CD4-positive, alpha-beta T cell treated with Interleukin-21 for 1 hour (primary cell): ENCODE data around the gene ZBTB48.
A peak's percentile ranks its signal among the peaks of the same experiment; 100 is the strongest.

Experiments
- DNase-seq: peaks from one replicate; pipeline ENCODE4 v3.0.0-alpha.2; 2020

ZBTB48 gene

DNA sequence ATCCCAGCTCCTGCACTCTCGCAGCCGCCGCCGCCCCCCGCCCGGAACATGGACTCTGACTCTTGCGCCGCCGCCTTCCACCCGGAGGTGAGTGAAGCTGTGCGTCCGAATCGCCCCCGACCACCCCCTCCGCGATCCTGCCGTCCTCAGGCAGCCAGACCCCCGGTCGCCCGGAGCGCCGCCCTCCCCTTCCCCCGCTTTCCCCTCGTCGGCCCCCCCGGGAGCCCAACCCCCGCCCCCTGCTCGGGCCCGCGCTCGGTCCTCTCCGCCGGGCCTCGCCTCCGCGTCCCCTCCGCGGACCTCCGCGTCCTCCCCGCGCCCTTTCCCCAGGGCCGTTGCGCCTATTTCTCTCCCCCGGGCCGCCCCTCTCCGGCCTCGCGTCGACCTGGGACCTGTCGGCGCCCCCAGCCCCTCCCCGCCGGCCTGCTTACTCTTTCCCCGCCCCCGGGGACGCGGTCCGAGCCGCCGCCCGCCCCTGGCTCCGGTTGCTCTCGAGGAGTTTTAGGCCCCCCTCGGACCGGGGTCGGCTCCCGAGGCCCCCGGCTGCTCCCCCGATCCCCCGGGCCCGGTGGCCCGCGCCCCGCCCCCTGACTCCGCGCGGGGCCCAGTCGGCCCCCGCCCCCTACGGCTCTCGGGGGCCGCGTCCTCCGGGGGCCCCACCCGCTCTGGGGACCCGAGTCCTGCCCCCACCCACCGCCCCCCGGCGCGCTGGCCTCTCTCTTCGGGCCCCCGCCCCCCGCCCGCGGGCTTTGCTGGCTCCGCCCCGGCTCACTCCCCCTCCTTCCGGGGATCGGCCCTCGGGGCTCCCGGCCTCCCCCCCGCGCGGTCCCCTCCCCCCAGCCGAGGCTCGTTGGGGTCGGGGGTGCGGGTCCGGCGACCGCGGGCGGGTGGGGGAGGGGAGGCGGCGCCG is 34.5 kb downstream of the ZBTB48 start:
- peak; percentile 61 for DNase-seq

DNA sequence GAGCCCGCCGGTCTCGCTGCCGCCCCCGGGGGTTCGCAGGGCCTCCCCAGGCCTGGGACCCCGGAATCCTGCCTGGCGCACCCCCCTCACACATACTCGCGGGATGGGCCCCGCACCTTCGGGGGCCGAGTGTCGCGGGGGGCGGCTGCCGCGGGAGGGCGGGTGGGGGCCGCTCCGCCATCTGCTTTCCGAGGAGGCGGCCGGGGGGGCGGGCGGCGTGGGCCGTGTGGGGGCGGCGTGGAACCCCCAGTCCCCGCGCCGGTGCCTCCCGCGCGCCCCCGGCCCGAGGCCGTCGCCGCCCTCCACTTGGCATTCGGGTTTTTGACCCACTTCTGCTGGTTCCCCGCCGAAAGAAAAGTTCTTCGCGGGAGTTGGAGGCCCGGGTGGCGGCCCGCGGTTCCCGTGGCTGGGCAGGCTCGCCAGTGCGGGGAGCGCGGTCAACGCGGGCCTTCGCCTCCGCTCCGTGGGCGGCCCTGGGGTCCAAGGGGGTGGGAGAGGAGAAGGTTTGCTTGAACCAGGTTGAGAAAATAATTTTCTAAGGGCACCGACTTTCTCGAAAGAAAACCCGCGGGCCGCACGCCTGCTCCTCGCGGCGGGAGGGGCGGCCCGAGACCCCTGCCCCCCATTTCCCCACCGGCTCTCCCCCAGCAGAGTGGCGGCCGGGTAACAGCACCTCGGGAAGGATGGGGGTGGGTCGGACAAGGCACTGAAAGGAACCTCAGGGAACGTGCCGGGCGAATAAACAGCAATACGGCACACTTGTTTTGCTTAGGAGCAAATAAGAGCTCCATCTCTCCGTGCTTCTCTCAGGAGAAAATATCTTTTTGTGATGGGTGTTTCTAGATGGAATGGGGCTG is 35.4 kb downstream of the ZBTB48 start:
- peak; percentile 10 for DNase-seq

GRCh38 chr1:6619045-6619444 is 39.3 kb downstream of the ZBTB48 start:
- DNase-seq = no peak

DNA sequence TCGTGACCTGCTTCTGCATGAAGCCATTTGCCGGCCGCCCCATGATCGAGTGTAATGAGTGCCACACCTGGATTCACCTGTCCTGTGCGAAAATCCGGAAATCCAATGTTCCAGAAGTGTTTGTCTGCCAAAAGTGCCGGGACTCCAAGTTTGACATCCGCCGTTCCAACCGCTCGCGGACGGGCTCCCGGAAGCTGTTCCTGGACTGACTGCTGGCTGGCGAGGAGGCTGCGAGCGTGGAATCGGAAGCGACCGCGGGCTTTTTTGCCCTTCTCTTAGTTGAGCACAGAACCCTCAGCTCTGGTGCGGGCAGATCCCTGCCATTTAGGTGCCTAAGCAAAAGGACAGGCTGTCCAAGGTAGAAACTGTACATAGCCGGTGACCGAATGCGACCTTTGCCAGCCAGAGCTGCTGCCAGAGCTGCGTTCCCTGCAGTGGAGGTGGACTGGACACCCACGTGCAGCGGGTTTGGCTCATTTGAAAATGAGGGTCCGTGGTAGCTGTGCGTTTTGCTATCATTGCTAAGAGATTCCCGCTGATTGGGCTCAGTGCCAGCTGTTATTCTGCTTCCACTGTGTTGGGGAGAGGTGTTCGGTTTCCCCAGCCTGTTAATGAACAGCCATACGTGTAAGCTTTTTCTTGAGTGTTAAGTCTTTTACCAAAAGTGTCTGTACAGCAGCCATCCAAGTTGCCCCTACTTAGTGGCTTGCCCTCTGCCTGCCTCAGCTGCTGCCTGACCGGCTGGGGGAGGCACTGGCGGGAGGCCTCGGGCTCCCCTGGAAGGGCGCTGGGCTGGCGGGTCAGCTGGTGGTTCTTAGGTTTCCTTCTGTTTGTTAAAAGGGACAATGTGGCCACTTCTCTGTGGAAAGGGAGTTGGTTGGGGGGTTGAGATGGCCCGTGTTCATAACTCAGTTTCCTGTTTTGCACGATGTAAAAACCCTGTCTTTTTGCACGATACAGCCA is 41.9 kb downstream of the ZBTB48 start:
- no peak for DNase-seq

GRCh38 chr1:6622396-6623152 is 42.8 kb downstream of the ZBTB48 start:
- no peak for DNase-seq

GRCh38 chr1:6623269-6623965 is 43.6 kb downstream of the ZBTB48 start:
- no peak for DNase-seq

GRCh38 chr1:6624710-6625583 is 45.2 kb downstream of the ZBTB48 start, which contains the start of gene THAP3:
Gene THAP3 (plus strand): TSS chr1:6624868. CDS start chr1:6625219, 351 bp downstream.
- peak; percentile 92 for DNase-seq

DNA sequence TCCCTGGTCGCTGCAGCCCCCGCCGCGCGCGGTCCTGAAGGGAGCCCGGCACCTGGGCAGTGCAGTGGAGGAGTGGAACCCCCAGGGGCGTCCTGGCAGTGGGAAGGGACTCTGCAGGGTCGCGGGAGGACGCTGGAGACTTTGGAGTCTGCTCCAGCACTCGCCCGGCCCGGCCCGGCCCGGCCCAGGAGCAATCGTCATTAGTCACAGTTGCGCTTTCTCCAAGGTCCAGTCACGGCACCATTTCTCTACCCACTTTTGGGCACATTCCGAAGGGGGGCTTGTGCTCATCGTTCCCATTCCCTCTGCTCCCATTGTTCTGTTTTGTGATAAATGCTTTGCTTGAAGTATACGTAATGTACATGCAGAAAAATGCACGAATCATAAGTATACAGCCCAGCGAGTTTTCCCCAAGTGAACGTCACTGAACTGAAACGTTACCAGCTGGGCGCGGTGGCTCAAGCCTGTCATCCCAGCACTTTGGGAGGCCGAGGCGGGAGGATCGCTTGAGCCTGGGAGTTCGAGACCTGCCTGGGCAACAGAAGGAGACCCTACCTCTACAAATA is 45.9 kb downstream of the ZBTB48 start:
- DNase-seq = no peak

GRCh38 chr1:6627031-6627430 is 47.2 kb downstream of the ZBTB48 start:
- DNase-seq = no peak

GRCh38 chr1:6627841-6628545 is 48.2 kb downstream of the ZBTB48 start:
- DNase-seq = no peak

DNA sequence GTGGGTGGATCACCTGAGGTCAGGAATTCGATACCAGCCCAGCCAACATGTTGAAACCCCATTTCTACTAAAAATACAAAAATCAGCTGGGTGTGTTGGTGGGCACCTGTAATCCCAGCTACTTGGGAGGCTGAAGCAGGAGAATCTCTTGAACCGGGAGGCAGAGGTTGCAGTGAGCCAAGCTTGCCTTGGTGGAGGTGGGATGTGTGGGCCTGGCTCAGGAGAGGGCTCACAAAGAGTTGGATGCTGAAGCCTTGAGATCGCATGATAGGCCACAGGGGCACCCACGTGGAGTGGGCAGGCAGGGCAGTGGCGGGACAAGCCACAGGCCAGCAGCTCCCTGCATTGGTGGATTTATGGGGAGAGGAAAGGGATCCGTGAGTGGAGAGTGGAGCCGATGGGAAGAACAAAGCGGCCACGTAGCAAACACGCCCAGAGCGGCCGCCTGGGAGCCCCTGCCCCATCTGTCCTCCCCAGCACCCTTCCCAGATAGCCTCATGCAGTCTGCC is 49.2 kb downstream of the ZBTB48 start:
- no peak for DNase-seq

DNA sequence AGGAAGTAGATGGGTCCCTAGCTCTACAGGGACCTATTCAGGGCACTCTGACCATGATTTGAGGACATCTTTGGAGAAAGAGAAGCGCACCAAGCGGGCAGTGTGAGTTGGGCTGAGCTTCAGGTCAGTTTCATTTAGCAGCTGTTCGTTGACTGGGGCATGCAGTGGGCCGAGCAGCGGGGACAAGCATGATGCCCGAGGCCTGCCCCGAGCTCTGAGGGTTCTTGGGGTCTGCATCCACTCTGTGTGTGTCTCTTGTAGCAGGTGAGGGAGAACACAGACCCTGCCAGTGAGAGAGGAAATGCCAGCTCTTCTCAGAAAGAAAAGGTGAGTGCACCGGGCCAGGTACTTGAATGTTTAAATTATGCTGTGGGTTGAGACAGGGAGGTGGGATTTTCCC is 50.2 kb downstream of the ZBTB48 start:
- no peak for DNase-seq

GRCh38 chr1:6631058-6631457 is 51.3 kb downstream of the ZBTB48 start:
- no peak for DNase-seq

DNA sequence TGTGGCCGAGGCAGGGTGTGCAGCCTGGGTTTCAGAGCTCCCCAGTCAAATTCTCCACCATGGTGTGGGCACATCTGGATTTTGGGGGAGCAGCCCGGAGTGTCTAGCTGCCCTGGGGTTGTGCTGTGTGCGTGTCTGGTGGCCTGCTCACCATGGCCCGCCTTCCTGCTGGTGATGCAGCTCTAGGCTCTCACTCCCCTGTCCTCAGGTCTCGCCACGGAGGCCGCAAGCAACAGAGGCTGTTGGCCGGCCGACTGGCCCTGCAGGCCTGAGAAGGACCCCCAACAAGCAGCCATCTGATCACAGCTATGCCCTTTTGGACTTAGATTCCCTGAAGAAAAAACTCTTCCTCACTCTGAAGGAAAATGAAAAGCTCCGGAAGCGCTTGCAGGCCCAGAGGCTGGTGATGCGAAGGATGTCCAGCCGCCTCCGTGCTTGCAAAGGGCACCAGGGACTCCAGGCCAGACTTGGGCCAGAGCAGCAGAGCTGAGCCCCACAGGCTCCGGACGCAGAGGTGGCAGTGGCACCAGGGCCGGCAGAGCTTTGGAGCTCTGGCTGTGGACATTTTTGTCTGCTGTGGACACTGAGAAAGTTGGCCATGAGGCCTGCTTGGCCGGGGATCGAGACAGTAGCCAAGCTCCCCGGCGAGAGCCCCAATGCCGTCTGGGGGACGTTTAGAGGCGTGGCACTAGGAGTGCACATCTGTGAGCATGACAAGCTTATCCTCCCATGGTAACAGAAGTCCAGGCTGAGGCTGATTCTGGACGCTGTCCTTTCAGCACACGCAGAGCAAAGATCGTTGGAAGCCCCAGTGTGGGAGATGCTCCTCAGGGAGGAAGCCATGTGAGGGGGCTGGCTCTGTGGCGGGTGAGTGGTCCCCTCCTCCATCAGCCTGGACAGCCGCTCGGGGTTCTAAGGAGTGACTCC is 53.1 kb downstream of the ZBTB48 start:
- DNase-seq = no peak

DNA sequence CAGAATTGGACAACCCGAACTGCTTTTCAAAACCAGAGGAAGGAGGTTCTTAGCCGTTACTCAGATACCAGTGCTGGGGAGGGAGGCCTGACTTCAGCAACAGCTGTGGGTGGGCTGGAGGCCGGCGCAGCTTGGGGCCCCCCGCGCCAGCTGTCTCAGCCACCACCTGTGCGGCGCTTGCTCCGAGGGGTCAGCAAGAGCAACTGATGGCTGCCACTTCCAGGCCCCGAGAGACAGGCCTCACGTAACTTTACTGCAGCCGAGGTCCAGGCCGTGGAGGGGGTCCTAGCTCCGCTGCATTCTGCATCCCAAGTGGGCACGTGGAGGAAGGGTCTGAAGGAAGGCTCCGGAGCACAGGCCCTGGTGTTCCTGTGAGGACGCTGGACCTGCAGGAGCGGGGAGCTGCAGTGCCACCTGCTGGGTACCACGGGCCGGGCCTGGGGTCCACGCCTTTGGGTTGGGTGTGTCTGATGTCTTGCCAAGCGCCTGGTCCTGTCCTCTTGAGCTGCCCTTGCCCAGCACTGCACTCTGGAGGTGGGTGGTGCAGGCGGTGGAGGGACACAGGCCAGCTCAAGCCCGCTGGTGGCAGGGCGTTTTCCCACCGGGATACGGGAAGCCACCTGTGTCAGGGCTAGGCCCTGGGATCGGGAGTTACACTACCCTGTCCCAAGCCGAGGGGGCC is 54.7 kb downstream of the ZBTB48 start:
- peak; percentile 45 for DNase-seq

- no peak for DNase-seq
Observed at GRCh38 chr1:6635161-6635909, 55.5 kb downstream of the ZBTB48 start.
